Kidney (tissue), 14 donors: ENCODE data around the gene TBCD. TPM values are rescaled to one million over a fixed set of nuclear protein-coding genes. Genes with fewer than 3 reads are reported as not detected.

ENCODE experiments used
- DNase-seq, 5 donors: peaks; one replicate each; pipeline ENCODE4 v3.0.0-alpha.2; 2013 to 2020
- FAIRE-seq: peaks from 2 replicates; lab custom pipeline; 2012; peaks lifted over from hg19 to GRCh38; lab: Jason Lieb, UNC
- H3K27ac ChIP-seq, 2 donors: one replicate each; pipeline ENCODE4 v1.7.0; 2013; ENCODE audit warnings: low read depth in 2 of 2, low read length in 2 of 2, inconsistent platforms in 1 of 2
- H3K27me3 ChIP-seq: one replicate; pipeline ENCODE4 v1.7.1; 2013; ENCODE audit warnings: low read length, inconsistent platforms; ENCODE audit not compliant: control insufficient read depth, insufficient read depth
- H3K36me3 ChIP-seq, 3 donors: one replicate each; pipeline versions ENCODE4 v1.7.0 to v1.7.1; 2013; ENCODE audit warnings: low read length in 3 of 3, control low read depth in 1 of 3, inconsistent platforms in 1 of 3; ENCODE audit not compliant: insufficient read depth in 3 of 3, control insufficient read depth in 2 of 3
- H3K4me1 ChIP-seq, 3 donors: one replicate each; pipeline versions ENCODE4 v1.7.0 to v1.7.1; 2013; ENCODE audit warnings: low read length in 3 of 3, inconsistent platforms in 1 of 3, low read depth in 1 of 3; ENCODE audit not compliant: control insufficient read depth in 2 of 3, insufficient read depth in 2 of 3
- H3K4me3 ChIP-seq, 3 donors: one replicate each; pipeline versions ENCODE4 v1.7.0 to v1.8.1; 2013; ENCODE audit warnings: low read length in 3 of 3, control low read depth in 1 of 3, inconsistent platforms in 1 of 3
- H3K9ac ChIP-seq, 3 donors: one replicate each; pipeline versions ENCODE4 v1.7.0 to v1.7.1; 2013; ENCODE audit warnings: low read length in 3 of 3, control low read depth in 1 of 3, inconsistent platforms in 1 of 3
- H3K9me3 ChIP-seq, 3 donors: one replicate each; pipeline versions ENCODE4 v1.7.0 to v1.7.1; 2013; ENCODE audit warnings: low read length in 3 of 3, control low read depth in 1 of 3, inconsistent platforms in 1 of 3; ENCODE audit not compliant: control insufficient read depth in 2 of 3, insufficient read depth in 1 of 3
- intact Hi-C: fragments of 100-400 bp; cut with DNase I; formaldehyde crosslinking; loops from one replicate; pipeline ENCODE4 v1.11.1; 2022
- polyA plus RNA-seq: library from polyadenylated mRNA; stranded (reverse); fragments of 350-450 nt; fragmentation: Illumina TruSeq; extraction: RNeasy Lipid Tissue Mini Kit (QIAGEN cat#74804); gene quantifications from one replicate; pipeline ENCODE4 v1.2.3, GENCODE V29; 2014; ENCODE audit warnings: low read depth, low replicate concordance; ENCODE audit not compliant: insufficient read depth
- total RNA-seq: library from RNA; stranded (reverse); fragmentation: NEBNext Ultra II Directional; extraction: Animal tissue kit (Norgen Biotek cat#: 25700); gene quantifications from one replicate; pipeline ENCODE4 v1.2.1, GENCODE V29; 2021
- TF ChIP-seq, protein P1 (sequence below): IDR thresholded peaks from 3 replicates; pipeline ENCODE4 v1.5.1; 2012; ENCODE audit warnings: mild to moderate bottlenecking, moderate library complexity, borderline replicate concordance; ENCODE audit not compliant: insufficient read depth; ENCODE audit errors: extremely low read depth
- donor health status: control.
- donor health status: control.
- donor health status: control.
- donor health status: control.
- donor health status: control.
- donor health status: DM: yes; HTN: yes; CAD: no.
- donor health status: Normal renal cell carcinoma (clear cell type).

The TBCD gene
- total and polyA plus RNA-seq, 2 donors from 2014 or later: 72.8 to 78.7 TPM

DNA sequence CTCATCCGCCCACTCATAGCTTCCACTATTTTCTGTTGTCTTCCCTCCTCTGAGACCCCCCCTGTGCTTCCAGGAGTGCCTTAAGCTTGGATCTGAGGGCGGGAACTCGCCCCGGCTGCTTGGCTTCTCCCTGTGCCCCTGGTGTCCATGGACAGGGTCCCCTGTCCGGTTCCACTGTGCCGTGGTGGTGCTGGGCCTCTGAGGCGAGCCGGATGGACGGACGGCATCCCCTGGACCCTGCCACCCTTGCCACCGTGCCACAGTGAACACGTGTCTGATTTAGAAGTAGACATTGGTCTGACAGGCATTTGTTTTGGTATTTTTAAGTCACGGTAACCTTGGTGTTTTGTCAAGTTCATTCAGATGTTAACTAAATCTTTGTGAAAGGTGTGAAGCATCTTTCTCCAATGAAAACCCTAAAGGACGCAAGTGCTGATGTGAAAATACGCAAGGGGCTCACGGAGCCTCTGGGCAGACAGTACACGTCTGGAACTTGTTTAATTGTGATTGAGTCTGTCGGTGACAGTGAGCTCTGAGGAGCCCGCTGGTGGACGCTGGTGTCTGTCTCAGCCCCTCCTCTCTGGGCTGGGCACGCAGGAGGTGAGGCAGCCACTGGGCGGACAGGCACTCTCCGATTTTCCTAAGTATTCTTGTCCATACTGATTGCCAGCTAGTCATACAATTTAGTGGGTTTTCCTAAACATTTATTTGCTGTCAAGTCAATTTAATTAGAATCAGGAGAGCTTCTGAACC, 61.6 kb downstream of the TBCD start:
- Histone ChIP-seq H3K27ac (no peak overlapping the region), H3K9ac (no peak overlapping the region), H3K36me3 (peaks cover 0 to 13% (median 2%) of the 10 kb centered on the region in 3 donors), H3K9me3 (no peaks in the 10 kb centered on the region), H3K4me1 (no peaks in the 10 kb centered on the region), H3K27me3 (no peaks in the 10 kb centered on the region), H3K4me3 (no peak overlapping the region)
- TF ChIP-seq, protein P1, sequence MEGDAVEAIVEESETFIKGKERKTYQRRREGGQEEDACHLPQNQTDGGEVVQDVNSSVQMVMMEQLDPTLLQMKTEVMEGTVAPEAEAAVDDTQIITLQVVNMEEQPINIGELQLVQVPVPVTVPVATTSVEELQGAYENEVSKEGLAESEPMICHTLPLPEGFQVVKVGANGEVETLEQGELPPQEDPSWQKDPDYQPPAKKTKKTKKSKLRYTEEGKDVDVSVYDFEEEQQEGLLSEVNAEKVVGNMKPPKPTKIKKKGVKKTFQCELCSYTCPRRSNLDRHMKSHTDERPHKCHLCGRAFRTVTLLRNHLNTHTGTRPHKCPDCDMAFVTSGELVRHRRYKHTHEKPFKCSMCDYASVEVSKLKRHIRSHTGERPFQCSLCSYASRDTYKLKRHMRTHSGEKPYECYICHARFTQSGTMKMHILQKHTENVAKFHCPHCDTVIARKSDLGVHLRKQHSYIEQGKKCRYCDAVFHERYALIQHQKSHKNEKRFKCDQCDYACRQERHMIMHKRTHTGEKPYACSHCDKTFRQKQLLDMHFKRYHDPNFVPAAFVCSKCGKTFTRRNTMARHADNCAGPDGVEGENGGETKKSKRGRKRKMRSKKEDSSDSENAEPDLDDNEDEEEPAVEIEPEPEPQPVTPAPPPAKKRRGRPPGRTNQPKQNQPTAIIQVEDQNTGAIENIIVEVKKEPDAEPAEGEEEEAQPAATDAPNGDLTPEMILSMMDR: no peak
- intact Hi-C loops: no loop called here
- no peak for FAIRE-seq
- no peak for DNase-seq

DNA sequence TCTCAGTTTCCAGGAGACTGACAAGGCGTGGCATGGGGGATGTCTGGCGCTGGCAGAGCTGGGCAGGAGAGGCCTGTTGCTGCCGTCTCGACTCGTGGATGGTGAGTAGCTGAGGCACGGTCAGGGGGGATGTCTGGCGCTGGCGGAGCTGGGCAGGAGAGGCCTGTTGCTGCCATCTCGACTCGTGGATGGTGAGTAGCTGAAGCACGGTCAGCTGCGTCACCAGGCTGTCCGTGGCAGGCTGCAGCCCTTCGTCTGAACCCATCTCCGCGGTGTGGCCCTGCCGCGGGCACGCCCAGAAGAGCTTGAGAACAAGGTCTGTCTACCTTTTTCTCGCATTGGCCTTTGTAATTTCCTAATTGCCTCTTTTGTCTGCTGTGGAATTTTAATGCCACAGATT, 63.0 kb downstream of the TBCD start:
- intact Hi-C loops: no loop called here
- TF ChIP-seq, protein P1: no peak
- no peak overlapping the region for H3K4me3 ChIP-seq
- DNase-seq (peak in 1 of 5 donors; percentile 55), FAIRE-seq (no peak)
- no peaks in the 10 kb centered on the region for H3K9me3 ChIP-seq
- H3K4me1 ChIP-seq: no peaks in the 10 kb centered on the region
- no peaks in the 10 kb centered on the region for H3K27me3 ChIP-seq
- H3K27ac ChIP-seq: no peak overlapping the region
- H3K9ac ChIP-seq: no peak overlapping the region
- peaks cover 0 to 13% (median 2%) of the 10 kb centered on the region in 3 donors for H3K36me3 ChIP-seq

DNA sequence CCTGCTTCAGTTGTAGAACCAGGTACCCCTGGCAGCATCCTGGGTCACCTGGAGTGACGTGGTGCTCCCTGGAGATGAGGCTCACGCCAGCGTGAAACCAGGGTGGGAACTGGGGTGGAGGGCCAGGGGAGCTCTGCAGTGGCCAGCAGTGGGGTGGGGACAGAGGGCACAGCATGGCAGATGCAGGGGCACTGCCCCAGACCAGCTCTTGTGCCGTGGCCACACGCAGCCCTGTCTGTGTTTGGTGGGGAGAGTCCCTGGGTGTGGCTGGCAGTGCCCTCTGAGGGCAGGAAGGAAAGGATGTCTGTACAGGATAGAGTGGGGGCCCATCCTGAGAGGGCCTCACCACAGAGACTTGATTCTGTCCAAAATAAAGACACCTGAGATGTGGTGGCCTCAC, 63.5 kb downstream of the TBCD start:
- Histone ChIP-seq H3K27ac (no peak overlapping the region), H3K36me3 (peaks cover 0 to 13% (median 2%) of the 10 kb centered on the region in 3 donors), H3K4me1 (no peaks in the 10 kb centered on the region), H3K27me3 (no peaks in the 10 kb centered on the region), H3K9me3 (peaks cover 0 to 4% (median 0%) of the 10 kb centered on the region in 3 donors), H3K9ac (no peak overlapping the region), H3K4me3 (no peak overlapping the region)
- intact Hi-C loops: no loop called here
- no peak for FAIRE-seq
- DNase-seq: peak in 1 of 5 donors; percentile 48
- TF ChIP-seq, protein P1: no peak
